MM.1S (cell line): ENCODE measurements around the gene PRUNE2.

ENCODE experiments used
- CTCF ChIP-seq: fragments of 300-600 bp; sonication (generic); IDR thresholded peaks from 2 replicates; pipeline ENCODE4 v1.5.1; 2016; ENCODE audit warnings: antibody characterized with exemption, low read length, mixed read lengths
- EZH2 ChIP-seq: fragments of 300-600 bp; sonication (generic); optimal IDR thresholded peaks from 2 replicates; pipeline ENCODE3; 2017; ENCODE audit warnings: low read depth, mild to moderate bottlenecking, antibody characterized with exemption, low read length, mixed read lengths
- EZH2phosphoT487 ChIP-seq: fragments of 300-600 bp; sonication (generic); IDR thresholded peaks from 2 replicates; pipeline ENCODE4 v1.6.1; 2018; ENCODE audit warnings: antibody characterized with exemption, low read length

GRCh38 chr9:76798527-76798926 lies 107.4 kb downstream of the PRUNE2 start:
- TF ChIP-seq EZH2phosphoT487 (no peak), CTCF (no peak), EZH2 (no peak)
